SK-N-SH treated with all-trans-retinoic acid at 6 μM for 48 hours (cell line): ENCODE measurements around the gene KRT86.

Experiments
- ARNTL ChIP-seq: fragments of 450-650 bp; formaldehyde crosslinking; IDR thresholded peaks from 2 replicates; pipeline ENCODE4 v1.5.0; 2020; ENCODE audit warnings: low read depth, mild to moderate bottlenecking, moderate library complexity, borderline replicate concordance
- BACH2 ChIP-seq: fragments of 250-450 bp; sonication (Bioruptor Pico); IDR thresholded peaks from 2 replicates; pipeline ENCODE4 v1.9.0; 2021; ENCODE audit warnings: mild to moderate bottlenecking, borderline replicate concordance
- CSDC2 ChIP-seq: fragments of 250-450 bp; sonication (Bioruptor Pico); IDR thresholded peaks from 2 replicates; pipeline ENCODE4 v1.5.0; 2020; ENCODE audit warnings: mild to moderate bottlenecking, moderate library complexity
- GLIS3 ChIP-seq: fragments of 250-450 bp; sonication (Bioruptor Pico); IDR thresholded peaks from 2 replicates; pipeline ENCODE4 v1.5.0; 2020; ENCODE audit warnings: mild to moderate bottlenecking, moderate library complexity
- ISL1 ChIP-seq: fragments of 250-450 bp; sonication (Bioruptor Pico); IDR thresholded peaks from 2 replicates; pipeline ENCODE4 v2.1.2; 2022; ENCODE audit warnings: mild to moderate bottlenecking, moderate library complexity
- PPARA ChIP-seq: fragments of 250-450 bp; sonication (Bioruptor Pico); IDR thresholded peaks from 2 replicates; pipeline ENCODE4 v1.5.0; 2020; ENCODE audit warnings: mild to moderate bottlenecking, borderline replicate concordance
- TOX ChIP-seq: fragments of 250-450 bp; sonication (Bioruptor Pico); IDR thresholded peaks from 2 replicates; pipeline ENCODE4 v1.8.0; 2021; ENCODE audit warnings: mild to moderate bottlenecking, moderate library complexity, borderline replicate concordance
- ZFP3 ChIP-seq: fragments of 250-450 bp; sonication (Bioruptor Pico); IDR thresholded peaks from 2 replicates; pipeline ENCODE4 v1.5.0; 2020; ENCODE audit warnings: mild to moderate bottlenecking, moderate library complexity
- ZFP30 ChIP-seq: fragments of 450-650 bp; formaldehyde crosslinking; IDR thresholded peaks from 2 replicates; pipeline ENCODE4 v1.5.0; 2022; ENCODE audit warnings: mild to moderate bottlenecking, moderate library complexity
- ZNF70 ChIP-seq: fragments of 450-650 bp; formaldehyde crosslinking; IDR thresholded peaks from 2 replicates; pipeline ENCODE4 v1.5.0; 2020; ENCODE audit warnings: mild to moderate bottlenecking, moderate library complexity
- TF ChIP-seq, protein P1 (sequence below): fragments of 250-450 bp; sonication (Bioruptor Pico); IDR thresholded peaks from 2 replicates; pipeline ENCODE4 v1.8.0; 2020; ENCODE audit warnings: mild to moderate bottlenecking, moderate library complexity, borderline replicate concordance
- TF ChIP-seq, protein P2 (sequence below): fragments of 250-450 bp; sonication (Bioruptor Pico); IDR thresholded peaks from 2 replicates; pipeline ENCODE4 v1.5.0; 2020; ENCODE audit warnings: mild to moderate bottlenecking, moderate library complexity
- TF ChIP-seq, protein P3 (sequence below): fragments of 250-450 bp; sonication (Bioruptor Pico); IDR thresholded peaks from 2 replicates; pipeline ENCODE4 v1.5.1; 2021; ENCODE audit warnings: mild to moderate bottlenecking, moderate library complexity
- TF ChIP-seq, protein P4 (sequence below): fragments of 250-450 bp; sonication (Bioruptor Pico); IDR thresholded peaks from 2 replicates; pipeline ENCODE4 v1.5.1; 2020; ENCODE audit warnings: low read depth, mild to moderate bottlenecking, moderate library complexity

DNA sequence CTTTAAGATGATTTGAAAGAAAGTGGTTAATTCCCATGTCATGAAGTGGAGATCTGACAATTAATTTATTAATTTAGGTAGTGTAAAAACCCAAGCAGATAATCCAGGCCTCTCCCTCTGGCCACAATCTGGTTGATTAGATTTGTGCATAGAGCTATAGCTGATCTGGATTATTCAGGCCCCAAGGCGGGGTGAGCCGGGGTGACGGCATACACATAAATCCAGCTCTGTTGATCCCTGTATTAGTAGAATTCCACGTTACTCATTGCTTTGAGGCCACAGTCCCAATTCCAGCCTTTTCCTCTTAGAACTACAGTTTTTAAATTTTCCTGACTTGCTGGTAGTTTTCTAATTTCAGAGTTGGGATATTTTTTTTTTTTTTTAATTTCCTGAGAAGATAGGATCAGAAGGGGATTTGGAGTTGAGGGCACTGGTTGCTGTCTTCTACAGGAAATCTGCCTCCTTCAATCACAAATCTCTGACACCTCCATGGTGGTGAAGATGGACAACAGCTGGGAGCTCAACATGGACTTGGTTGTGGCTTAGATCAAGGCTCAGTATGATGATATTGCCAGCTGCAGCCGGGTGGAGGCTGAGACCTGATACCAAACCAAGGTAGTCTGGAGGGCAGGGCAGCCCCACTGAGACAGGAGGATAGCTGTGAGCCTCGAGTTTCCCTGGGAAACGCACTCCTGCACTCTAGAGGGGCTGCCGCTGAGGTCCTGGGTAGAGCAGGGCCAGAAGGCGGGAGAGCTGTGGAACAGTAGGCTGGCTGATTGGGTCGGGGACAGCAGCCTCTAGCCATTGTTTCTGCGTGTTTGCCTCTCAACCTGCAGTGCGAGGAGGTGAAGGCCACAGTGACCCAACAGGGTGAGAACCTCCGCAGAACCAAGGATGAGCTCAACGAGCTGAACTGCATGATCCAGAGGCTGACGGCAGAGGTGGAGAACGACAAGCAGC, 73.4 kb downstream of the KRT86 start:
- no peak for TF ChIP-seq ISL1 (CRISPR knock-in tag)
- no peak for TF ChIP-seq BACH2 (CRISPR knock-in tag)
- TF ChIP-seq, protein P1, sequence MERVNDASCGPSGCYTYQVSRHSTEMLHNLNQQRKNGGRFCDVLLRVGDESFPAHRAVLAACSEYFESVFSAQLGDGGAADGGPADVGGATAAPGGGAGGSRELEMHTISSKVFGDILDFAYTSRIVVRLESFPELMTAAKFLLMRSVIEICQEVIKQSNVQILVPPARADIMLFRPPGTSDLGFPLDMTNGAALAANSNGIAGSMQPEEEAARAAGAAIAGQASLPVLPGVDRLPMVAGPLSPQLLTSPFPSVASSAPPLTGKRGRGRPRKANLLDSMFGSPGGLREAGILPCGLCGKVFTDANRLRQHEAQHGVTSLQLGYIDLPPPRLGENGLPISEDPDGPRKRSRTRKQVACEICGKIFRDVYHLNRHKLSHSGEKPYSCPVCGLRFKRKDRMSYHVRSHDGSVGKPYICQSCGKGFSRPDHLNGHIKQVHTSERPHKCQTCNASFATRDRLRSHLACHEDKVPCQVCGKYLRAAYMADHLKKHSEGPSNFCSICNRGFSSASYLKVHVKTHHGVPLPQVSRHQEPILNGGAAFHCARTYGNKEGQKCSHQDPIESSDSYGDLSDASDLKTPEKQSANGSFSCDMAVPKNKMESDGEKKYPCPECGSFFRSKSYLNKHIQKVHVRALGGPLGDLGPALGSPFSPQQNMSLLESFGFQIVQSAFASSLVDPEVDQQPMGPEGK (CRISPR knock-in tag) = no peak
- no peak for TF ChIP-seq TOX
- TF ChIP-seq PPARA = no peak
- TF ChIP-seq ZNF70 = no peak
- TF ChIP-seq GLIS3 (CRISPR knock-in tag) = no peak
- TF ChIP-seq, protein P2, sequence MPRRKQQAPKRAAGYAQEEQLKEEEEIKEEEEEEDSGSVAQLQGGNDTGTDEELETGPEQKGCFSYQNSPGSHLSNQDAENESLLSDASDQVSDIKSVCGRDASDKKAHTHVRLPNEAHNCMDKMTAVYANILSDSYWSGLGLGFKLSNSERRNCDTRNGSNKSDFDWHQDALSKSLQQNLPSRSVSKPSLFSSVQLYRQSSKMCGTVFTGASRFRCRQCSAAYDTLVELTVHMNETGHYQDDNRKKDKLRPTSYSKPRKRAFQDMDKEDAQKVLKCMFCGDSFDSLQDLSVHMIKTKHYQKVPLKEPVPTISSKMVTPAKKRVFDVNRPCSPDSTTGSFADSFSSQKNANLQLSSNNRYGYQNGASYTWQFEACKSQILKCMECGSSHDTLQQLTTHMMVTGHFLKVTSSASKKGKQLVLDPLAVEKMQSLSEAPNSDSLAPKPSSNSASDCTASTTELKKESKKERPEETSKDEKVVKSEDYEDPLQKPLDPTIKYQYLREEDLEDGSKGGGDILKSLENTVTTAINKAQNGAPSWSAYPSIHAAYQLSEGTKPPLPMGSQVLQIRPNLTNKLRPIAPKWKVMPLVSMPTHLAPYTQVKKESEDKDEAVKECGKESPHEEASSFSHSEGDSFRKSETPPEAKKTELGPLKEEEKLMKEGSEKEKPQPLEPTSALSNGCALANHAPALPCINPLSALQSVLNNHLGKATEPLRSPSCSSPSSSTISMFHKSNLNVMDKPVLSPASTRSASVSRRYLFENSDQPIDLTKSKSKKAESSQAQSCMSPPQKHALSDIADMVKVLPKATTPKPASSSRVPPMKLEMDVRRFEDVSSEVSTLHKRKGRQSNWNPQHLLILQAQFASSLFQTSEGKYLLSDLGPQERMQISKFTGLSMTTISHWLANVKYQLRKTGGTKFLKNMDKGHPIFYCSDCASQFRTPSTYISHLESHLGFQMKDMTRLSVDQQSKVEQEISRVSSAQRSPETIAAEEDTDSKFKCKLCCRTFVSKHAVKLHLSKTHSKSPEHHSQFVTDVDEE (CRISPR knock-in tag) = no peak
- TF ChIP-seq, protein P3, sequence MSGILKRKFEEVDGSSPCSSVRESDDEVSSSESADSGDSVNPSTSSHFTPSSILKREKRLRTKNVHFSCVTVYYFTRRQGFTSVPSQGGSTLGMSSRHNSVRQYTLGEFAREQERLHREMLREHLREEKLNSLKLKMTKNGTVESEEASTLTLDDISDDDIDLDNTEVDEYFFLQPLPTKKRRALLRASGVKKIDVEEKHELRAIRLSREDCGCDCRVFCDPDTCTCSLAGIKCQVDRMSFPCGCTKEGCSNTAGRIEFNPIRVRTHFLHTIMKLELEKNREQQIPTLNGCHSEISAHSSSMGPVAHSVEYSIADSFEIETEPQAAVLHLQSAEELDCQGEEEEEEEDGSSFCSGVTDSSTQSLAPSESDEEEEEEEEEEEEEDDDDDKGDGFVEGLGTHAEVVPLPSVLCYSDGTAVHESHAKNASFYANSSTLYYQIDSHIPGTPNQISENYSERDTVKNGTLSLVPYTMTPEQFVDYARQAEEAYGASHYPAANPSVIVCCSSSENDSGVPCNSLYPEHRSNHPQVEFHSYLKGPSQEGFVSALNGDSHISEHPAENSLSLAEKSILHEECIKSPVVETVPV (CRISPR knock-in tag) = no peak
- no peak for TF ChIP-seq ARNTL (CRISPR knock-in tag)
- TF ChIP-seq, protein P4, sequence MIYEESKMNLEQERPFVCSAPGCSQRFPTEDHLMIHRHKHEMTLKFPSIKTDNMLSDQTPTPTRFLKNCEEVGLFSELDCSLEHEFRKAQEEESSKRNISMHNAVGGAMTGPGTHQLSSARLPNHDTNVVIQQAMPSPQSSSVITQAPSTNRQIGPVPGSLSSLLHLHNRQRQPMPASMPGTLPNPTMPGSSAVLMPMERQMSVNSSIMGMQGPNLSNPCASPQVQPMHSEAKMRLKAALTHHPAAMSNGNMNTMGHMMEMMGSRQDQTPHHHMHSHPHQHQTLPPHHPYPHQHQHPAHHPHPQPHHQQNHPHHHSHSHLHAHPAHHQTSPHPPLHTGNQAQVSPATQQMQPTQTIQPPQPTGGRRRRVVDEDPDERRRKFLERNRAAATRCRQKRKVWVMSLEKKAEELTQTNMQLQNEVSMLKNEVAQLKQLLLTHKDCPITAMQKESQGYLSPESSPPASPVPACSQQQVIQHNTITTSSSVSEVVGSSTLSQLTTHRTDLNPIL (CRISPR knock-in tag) = no peak
- TF ChIP-seq ZFP30 = no peak
- TF ChIP-seq ZFP3 (CRISPR knock-in tag) = no peak
- no peak for TF ChIP-seq CSDC2 (CRISPR knock-in tag)
